Measurements from ENCODE around the gene DNAL1. TPM values are rescaled to one million over a fixed set of nuclear protein-coding genes. Genes with fewer than 3 reads are reported as not detected.

The DNAL1 gene
- total and polyA plus RNA-seq, 2 of the 13 experiments (the other 11 are each of a cell fraction or from before 2014, with no cell fraction given), result 1.4 to 13.3 TPM

DNA sequence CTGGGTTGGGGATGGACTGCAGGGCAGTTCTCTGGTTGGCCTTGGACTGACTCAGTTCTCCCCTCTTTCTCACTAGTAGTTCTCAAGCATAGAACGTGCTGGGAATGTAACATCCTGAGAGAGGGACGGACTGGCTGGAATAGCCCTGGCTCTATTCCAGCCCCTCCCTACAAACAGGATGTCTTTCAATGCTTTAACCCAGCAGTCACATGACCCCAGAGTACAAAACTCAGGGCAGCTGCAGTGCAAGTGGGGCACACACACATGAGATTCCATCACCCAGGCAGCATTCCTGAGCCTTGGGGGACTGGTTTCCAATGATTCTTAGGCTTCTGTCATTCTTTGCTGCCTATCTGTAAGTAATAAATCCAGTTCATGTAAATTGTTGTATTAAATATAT is 34.1 kb upstream of the DNAL1 start (continued):
- TF ChIP-seq ZNF567 (CRISPR knock-in tag; IDR thresholded peaks at IDR 0.05; ENCODE audit: borderline replicate concordance) (no peak), PAWR (CRISPR knock-in tag; IDR thresholded peaks at IDR 0.05; ENCODE audit: borderline replicate concordance) (no peak), SOX13 (IDR thresholded peaks at IDR 0.05) (no peak), SOX13 (CRISPR knock-in tag; conservative IDR thresholded peaks at IDR 0.05 in 1 of 2, IDR thresholded peaks at IDR 0.05 in 1 of 2) (peak in 1 of 2 experiments; percentile 60; a peak in 2 of 4 replicates), KDM4B (CRISPR knock-in tag; IDR thresholded peaks at IDR 0.05) (no peak), MED8 (CRISPR knock-in tag; IDR thresholded peaks at IDR 0.05; ENCODE audit: insufficient replicate concordance) (no peak), POLR2A (IDR thresholded peaks at IDR 0.05; ENCODE audit: insufficient read depth in 1 of 2, low read depth in 2 of 2, low read length in 2 of 2) (0 out of 4 replicates have a peak, but pooled peaks have one; percentile 31 to 39), SP2 (CRISPR knock-in tag; IDR thresholded peaks at IDR 0.05) (no peak), ATM (IDR thresholded peaks at IDR 0.05; ENCODE audit: borderline replicate concordance) (no peak), NFE2 (CRISPR knock-in tag; IDR thresholded peaks at IDR 0.05) (no peak), MIER3 (CRISPR knock-in tag; IDR thresholded peaks at IDR 0.05; ENCODE audit: borderline replicate concordance) (no peak), SP5 (CRISPR knock-in tag; IDR thresholded peaks at IDR 0.05; ENCODE audit: borderline replicate concordance, low read depth) (peak; percentile 62; the same call in 1 of the 2 replicates), MEIS2 (CRISPR knock-in tag; IDR thresholded peaks at IDR 0.05) (no peak), KDM5B (CRISPR knock-in tag; IDR thresholded peaks at IDR 0.05; ENCODE audit: borderline replicate concordance) (no peak), IRF2 (CRISPR knock-in tag; IDR thresholded peaks at IDR 0.05) (peak; percentile 70; the same call in 1 of the 2 replicates), HNF4A (CRISPR knock-in tag; IDR thresholded peaks at IDR 0.05) (peak; percentile 53), ZFP1 (CRISPR knock-in tag; IDR thresholded peaks at IDR 0.05) (no peak), CHD2 (IDR thresholded peaks at IDR 0.05; ENCODE audit: low read depth, low read length) (no peak), YEATS2 (CRISPR knock-in tag; IDR thresholded peaks at IDR 0.05; ENCODE audit: borderline replicate concordance) (peak; percentile 24; the same call in 1 of the 2 replicates), SSRP1 (CRISPR knock-in tag; IDR thresholded peaks at IDR 0.05) (no peak), ZNF629 (CRISPR knock-in tag; conservative IDR thresholded peaks at IDR 0.05) (no peak), SYNCRIP (IDR thresholded peaks at IDR 0.05; ENCODE audit: insufficient read depth, low read depth, low read length) (no peak), SOX6 (IDR thresholded peaks at IDR 0.05) (no peak), SOX6 (CRISPR knock-in tag; IDR thresholded peaks at IDR 0.05) (peak; percentile 16; the same call in 1 of the 2 replicates), ZNF207 (IDR thresholded peaks at IDR 0.05; ENCODE audit: borderline replicate concordance) (no peak), ZNF792 (CRISPR knock-in tag; IDR thresholded peaks at IDR 0.05) (0 out of 2 replicates have a peak, but pooled peaks have one; percentile 41), ATF1 (CRISPR knock-in tag; IDR thresholded peaks at IDR 0.05) (no peak), RELA (CRISPR knock-in tag; IDR thresholded peaks at IDR 0.05) (no peak)
- TF ChIP-seq, protein P1, sequence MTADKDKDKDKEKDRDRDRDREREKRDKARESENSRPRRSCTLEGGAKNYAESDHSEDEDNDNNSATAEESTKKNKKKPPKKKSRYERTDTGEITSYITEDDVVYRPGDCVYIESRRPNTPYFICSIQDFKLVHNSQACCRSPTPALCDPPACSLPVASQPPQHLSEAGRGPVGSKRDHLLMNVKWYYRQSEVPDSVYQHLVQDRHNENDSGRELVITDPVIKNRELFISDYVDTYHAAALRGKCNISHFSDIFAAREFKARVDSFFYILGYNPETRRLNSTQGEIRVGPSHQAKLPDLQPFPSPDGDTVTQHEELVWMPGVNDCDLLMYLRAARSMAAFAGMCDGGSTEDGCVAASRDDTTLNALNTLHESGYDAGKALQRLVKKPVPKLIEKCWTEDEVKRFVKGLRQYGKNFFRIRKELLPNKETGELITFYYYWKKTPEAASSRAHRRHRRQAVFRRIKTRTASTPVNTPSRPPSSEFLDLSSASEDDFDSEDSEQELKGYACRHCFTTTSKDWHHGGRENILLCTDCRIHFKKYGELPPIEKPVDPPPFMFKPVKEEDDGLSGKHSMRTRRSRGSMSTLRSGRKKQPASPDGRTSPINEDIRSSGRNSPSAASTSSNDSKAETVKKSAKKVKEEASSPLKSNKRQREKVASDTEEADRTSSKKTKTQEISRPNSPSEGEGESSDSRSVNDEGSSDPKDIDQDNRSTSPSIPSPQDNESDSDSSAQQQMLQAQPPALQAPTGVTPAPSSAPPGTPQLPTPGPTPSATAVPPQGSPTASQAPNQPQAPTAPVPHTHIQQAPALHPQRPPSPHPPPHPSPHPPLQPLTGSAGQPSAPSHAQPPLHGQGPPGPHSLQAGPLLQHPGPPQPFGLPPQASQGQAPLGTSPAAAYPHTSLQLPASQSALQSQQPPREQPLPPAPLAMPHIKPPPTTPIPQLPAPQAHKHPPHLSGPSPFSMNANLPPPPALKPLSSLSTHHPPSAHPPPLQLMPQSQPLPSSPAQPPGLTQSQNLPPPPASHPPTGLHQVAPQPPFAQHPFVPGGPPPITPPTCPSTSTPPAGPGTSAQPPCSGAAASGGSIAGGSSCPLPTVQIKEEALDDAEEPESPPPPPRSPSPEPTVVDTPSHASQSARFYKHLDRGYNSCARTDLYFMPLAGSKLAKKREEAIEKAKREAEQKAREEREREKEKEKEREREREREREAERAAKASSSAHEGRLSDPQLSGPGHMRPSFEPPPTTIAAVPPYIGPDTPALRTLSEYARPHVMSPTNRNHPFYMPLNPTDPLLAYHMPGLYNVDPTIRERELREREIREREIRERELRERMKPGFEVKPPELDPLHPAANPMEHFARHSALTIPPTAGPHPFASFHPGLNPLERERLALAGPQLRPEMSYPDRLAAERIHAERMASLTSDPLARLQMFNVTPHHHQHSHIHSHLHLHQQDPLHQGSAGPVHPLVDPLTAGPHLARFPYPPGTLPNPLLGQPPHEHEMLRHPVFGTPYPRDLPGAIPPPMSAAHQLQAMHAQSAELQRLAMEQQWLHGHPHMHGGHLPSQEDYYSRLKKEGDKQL (CRISPR knock-in tag; IDR thresholded peaks at IDR 0.05; ENCODE audit: low read depth), result no peak
- TF ChIP-seq, protein P2, sequence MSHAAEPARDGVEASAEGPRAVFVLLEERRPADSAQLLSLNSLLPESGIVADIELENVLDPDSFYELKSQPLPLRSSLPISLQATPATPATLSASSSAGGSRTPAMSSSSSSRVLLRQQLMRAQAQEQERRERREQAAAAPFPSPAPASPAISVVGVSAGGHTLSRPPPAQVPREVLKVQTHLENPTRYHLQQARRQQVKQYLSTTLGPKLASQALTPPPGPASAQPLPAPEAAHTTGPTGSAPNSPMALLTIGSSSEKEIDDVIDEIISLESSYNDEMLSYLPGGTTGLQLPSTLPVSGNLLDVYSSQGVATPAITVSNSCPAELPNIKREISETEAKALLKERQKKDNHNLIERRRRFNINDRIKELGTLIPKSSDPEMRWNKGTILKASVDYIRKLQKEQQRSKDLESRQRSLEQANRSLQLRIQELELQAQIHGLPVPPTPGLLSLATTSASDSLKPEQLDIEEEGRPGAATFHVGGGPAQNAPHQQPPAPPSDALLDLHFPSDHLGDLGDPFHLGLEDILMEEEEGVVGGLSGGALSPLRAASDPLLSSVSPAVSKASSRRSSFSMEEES (CRISPR knock-in tag; IDR thresholded peaks at IDR 0.05), result peak; percentile 89

All from HepG2 (cell line).